BJ (cell line): Measurements from ENCODE around the gene PHACTR3. TPM values are rescaled to one million over a fixed set of nuclear protein-coding genes. Genes with fewer than 3 reads are reported as not detected.
"Not testable (repeated sequence)": the region's sequence is repeated elsewhere in the genome, so short reads cannot be mapped to it uniquely, and the experiment has no call there.

Source experiments
- CTCF ChIA-PET: fragments of 350-600 bp; formaldehyde crosslinking; extraction: SDS; loops from one replicate; lab custom pipeline; 2021; ENCODE audit warnings: antibody characterized with exemption, inconsistent platforms; lab: Yijun Ruan, JAX
- POLR2A ChIA-PET: fragments of 300-600 bp; sonication (Branson Sonifier 250); formaldehyde crosslinking; extraction: SDS; loops from one replicate; lab custom pipeline; 2021; ENCODE audit warnings: antibody characterized with exemption; lab: Charles Lee
- DNase-seq: peaks from one replicate; pipeline ENCODE4 v3.0.0-alpha.2; 2011; ENCODE audit warnings: low read depth
- H3K27me3 ChIP-seq: 2 replicates; pipeline ENCODE4 v1.6.0; 2011; ENCODE audit warnings: low read length; ENCODE audit not compliant: control insufficient read depth, insufficient read depth
- H3K36me3 ChIP-seq: 2 replicates; pipeline ENCODE4 v1.5.1; 2011; ENCODE audit warnings: low read length; ENCODE audit not compliant: control insufficient read depth, insufficient read depth
- H3K4me3 ChIP-seq: 2 replicates; pipeline ENCODE4 v1.5.1; 2011; ENCODE audit warnings: low read depth, mild to moderate bottlenecking, control low read depth, low read length
- polyA minus RNA-seq: library from RNA; depleted of rRNA, polyadenylated mRNA; stranded (reverse); fragments of >200 nt; gene quantifications from 2 replicates; pipeline ENCODE4 v1.2.3, GENCODE V29; 2011; rRNA and poly(A)+ RNA removed
- polyA plus RNA-seq: library from polyadenylated mRNA; depleted of rRNA; stranded (reverse); fragments of >200 nt; gene quantifications from 2 replicates; pipeline ENCODE4 v1.2.3, GENCODE V29; 2011; rRNA removed
- TF ChIP-seq, protein P1 (sequence below): IDR thresholded peaks from 2 replicates; pipeline ENCODE4 v1.5.1; 2011; ENCODE audit warnings: low read depth, mild to moderate bottlenecking, control low read depth, inconsistent platforms, low read length, moderate library complexity; ENCODE audit not compliant: insufficient read depth

The PHACTR3 gene
- polyA plus RNA-seq = not detected in 2 replicates
- not detected in 2 replicates for polyA minus RNA-seq

- CTCF ChIA-PET = interaction anchor here (1.2 to 1.4 kb wide), 2 partner anchors 32 to 146 kb away, joined by 4 to 6 read pairs; no protein-coding TSS in a partner anchor
- TF ChIP-seq, protein P1, sequence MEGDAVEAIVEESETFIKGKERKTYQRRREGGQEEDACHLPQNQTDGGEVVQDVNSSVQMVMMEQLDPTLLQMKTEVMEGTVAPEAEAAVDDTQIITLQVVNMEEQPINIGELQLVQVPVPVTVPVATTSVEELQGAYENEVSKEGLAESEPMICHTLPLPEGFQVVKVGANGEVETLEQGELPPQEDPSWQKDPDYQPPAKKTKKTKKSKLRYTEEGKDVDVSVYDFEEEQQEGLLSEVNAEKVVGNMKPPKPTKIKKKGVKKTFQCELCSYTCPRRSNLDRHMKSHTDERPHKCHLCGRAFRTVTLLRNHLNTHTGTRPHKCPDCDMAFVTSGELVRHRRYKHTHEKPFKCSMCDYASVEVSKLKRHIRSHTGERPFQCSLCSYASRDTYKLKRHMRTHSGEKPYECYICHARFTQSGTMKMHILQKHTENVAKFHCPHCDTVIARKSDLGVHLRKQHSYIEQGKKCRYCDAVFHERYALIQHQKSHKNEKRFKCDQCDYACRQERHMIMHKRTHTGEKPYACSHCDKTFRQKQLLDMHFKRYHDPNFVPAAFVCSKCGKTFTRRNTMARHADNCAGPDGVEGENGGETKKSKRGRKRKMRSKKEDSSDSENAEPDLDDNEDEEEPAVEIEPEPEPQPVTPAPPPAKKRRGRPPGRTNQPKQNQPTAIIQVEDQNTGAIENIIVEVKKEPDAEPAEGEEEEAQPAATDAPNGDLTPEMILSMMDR = no peak
- Histone ChIP-seq H3K36me3 (no peaks in the 10 kb centered on the region), H3K27me3 (peaks cover 20% of the 10 kb centered on the region), H3K4me3 (no peak within 1 kb of the TSS)
- POLR2A ChIA-PET = no interaction called here
- DNase-seq = no peak
Observed at GRCh38 chr20:59603781-59604541, at the start of gene PHACTR3. TSS of gene PHACTR3 (plus strand) at chr20:59604540. CDS start at chr20:59605015, 475 bp downstream.

DNA sequence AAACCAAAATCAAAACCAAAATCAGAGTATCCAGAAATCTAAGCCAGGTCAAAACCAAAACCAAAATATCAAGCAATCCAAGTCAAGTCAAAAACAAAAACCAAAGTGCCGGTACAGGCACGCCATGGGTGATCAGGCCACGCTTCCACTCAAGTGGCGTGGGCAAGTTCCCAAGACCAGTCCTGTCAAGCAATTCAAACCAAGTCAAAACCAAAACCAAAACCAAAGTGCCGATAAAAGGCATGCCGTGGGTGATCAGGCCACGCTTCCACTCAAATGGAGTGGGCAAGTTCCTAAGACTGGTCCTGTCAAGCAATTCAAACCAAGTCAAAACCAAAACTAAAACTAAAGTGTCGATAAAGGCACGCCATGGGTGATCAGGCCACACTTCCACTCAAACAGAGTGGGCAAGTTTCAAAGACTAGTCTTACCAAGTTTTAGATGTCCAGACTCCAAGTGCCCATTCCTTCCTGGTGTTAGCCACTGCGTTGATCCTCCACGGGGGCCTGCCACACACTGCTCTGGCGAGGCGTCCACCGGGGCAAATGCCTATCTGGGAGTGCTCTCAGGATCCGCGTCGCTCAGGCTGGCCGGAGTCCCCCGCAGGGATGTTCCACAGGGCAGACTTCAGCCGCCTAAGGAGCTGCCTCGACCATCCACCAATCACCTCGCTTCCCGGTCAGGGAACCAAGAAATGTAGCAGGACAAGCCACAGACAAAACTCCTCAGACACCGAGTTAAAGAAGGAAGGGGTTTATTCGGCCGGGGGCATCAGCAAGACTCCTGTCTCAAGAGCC lies 46.4 kb upstream of the PHACTR3 start:
- POLR2A ChIA-PET = not testable (repeated sequence)
- CTCF ChIA-PET = interaction anchor here (0.6 to 5.9 kb wide), 2 partner anchors 13 to 208 kb away, joined by 3 to 37 read pairs; no protein-coding TSS in a partner anchor

GRCh38 chr20:59559024-59559817 lies 45.1 kb upstream of the PHACTR3 start:
- CTCF ChIA-PET = interaction anchor here (0.6 to 5.9 kb wide), 3 partner anchors 12 to 209 kb away, joined by 3 to 37 read pairs (median 8); no protein-coding TSS in a partner anchor
- no peak for DNase-seq
- no peaks in the 10 kb centered on the region for H3K27me3 ChIP-seq
- TF ChIP-seq, protein P1 = no peak
- POLR2A ChIA-PET = no interaction called here
- no peak overlapping the region for H3K4me3 ChIP-seq
- no peaks in the 10 kb centered on the region for H3K36me3 ChIP-seq

More for the DNA sequence above, 46.4 kb upstream of the PHACTR3 start:
- not testable (repeated sequence) for H3K36me3 ChIP-seq, DNase-seq, H3K4me3 ChIP-seq, H3K27me3 ChIP-seq

DNA sequence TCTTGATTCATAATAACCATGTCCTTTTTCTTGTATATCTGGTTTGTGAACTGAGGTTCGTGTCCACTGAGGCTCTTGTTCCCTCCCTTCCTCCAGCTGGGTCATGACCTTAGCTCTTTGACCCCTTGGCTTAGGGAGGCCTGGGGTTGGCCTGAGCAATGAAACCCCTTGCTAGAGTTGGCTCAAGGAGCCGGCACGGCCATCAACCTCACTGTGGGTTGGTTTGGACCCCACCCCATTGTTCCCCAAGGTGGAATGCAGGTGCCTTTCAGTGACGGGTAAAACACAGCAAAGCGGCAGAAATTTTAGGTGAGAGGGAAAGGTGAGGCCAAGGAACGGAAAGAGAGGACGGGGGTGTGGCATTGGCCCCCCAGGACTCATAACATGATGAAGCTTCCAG lies 44.5 kb upstream of the PHACTR3 start:
- H3K4me3 ChIP-seq = no peak overlapping the region
- H3K27me3 ChIP-seq = no peaks in the 10 kb centered on the region
- ChIA-PET CTCF (interaction anchor here (1.0 to 5.9 kb wide), 4 partner anchors 11 to 58 kb away, joined by 3 to 37 read pairs (median 7); no protein-coding TSS in a partner anchor), POLR2A (no interaction called here)
- no peaks in the 10 kb centered on the region for H3K36me3 ChIP-seq
- DNase-seq = no peak
- TF ChIP-seq, protein P1 = no peak

GRCh38 chr20:59560588-59561227 lies 43.6 kb upstream of the PHACTR3 start:
- no peak overlapping the region for H3K4me3 ChIP-seq
- no peaks in the 10 kb centered on the region for H3K27me3 ChIP-seq
- ChIA-PET CTCF (interaction anchor here (0.8 to 5.9 kb wide), 8 partner anchors 8 to 99 kb away, joined by 3 to 37 read pairs (median 4); no protein-coding TSS in a partner anchor), POLR2A (no interaction called here)
- DNase-seq = no peak
- TF ChIP-seq, protein P1 = peak; percentile 68
- H3K36me3 ChIP-seq = no peaks in the 10 kb centered on the region
